Activated T-cell treated with anti-CD3 and anti-CD28 coated beads for 4 hours (primary cell): ENCODE results near the gene YEATS2.

Experiments used
- DNase-seq: peaks from one replicate; pipeline ENCODE4 v3.0.0-alpha.2; 2020

The YEATS2 gene

GRCh38 chr3:183815951-183816475 lies 118.4 kb downstream of the YEATS2 start:
- DNase-seq: no peak

DNA sequence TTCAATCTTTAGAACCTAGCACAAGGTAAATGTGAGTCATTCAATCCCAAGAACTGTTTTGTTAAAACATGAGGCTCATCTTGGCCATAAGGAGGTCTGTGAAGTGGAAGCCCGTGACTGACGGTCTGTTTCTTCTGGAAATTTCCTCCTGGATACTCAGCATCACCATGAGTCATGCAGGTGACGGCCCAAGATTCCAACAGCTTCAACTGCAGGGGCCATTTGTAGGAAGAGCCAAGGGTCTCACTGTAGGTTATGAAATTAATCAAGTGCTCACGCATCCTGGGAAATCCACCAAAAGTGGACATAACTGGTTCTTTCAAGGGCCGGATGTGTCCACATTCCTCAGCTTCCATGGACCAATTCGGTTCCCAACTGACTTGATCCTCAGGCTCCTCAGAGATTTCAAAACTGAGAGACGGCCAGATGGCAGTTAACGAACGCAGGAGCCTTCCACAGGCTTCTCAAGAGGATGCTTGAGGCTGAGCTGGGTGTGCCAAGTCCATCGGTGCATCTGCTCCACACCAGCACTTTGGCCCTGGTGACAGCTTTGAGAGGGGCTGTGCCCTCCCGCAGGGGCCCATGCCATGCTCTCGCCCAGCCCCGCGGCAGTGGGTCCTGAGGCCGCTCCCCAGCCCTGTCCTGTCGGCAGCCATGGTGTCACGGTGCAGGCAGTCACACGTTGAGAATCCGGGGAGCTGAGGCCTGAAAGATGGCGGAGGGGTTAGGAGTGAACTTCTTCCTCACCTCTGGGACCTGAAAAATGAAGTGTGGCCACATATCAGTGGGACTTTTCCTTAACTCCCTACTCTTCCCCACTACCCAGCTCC lies 119.3 kb downstream of the YEATS2 start:
- DNase-seq: no peak

GRCh38 chr3:183817639-183818038 lies 120.0 kb downstream of the YEATS2 start:
- no peak for DNase-seq

GRCh38 chr3:183818041-183818620 lies 120.5 kb downstream of the YEATS2 start:
- DNase-seq: no peak

DNA sequence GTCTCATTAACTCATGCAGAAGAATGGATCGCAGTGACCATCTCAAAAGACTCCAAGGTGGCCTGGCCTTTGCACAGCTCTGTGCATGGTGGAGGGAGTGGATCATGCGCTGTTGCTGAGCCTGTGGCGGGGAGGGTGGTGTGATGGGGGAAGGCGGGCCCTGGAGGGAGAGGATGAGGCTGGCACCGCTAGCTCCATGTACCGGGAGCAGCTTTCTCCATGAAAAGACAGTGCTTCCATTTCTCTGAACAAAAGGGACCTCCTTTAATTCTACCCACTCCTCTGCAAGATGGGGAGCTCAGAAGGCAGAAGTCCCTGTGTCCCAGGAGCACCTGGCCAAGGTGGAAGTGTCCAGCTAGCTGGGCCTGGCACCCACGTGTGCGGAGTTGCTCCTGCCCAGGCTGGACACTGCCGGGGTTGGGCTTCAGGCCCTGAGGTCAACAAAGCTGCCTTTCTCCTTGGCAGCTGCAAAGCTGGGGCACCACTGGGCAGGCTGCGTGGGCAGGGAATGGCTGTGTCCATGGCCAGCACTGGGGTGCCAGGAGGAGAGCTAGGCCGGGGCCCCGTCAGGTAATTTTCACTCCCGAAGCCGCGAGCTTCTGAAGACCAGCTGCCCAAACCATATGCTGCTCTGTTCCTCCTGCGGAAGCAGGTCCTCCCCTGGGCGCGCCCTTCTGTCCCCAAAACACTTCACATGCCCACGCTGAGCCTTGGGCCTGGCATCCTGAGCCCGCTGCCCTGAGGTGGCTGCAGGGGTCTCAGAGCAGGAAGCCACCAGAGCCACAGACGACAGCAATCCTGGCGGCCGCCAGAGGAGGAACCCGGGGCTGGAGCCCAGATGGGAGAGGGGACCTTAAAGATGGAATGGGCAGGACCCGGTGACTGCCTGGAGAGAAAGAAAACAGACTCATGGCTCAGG lies 121.4 kb downstream of the YEATS2 start:
- DNase-seq: no peak

GRCh38 chr3:183819831-183820230 lies 122.2 kb downstream of the YEATS2 start:
- no peak for DNase-seq

DNA sequence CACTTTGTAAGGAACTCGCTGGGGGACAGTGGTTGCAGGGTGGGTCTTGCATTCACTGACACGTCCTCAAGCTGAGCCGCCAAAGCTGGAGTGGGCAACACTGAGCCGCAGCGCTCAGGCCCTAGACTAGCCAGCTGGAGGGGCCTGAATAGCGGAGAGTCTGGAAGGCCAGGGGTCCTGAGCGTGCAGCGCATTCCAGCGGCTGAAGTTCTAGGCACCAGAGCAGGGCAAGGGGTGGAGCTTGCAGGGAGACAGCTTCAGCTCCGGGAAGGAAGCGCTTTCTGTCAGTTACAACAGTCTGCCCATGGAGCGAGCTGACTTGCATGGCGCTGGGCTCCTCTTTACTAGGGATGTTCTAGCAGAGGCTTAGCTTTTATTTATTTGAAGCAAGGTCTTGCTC lies 125.0 kb downstream of the YEATS2 start:
- no peak for DNase-seq

DNA sequence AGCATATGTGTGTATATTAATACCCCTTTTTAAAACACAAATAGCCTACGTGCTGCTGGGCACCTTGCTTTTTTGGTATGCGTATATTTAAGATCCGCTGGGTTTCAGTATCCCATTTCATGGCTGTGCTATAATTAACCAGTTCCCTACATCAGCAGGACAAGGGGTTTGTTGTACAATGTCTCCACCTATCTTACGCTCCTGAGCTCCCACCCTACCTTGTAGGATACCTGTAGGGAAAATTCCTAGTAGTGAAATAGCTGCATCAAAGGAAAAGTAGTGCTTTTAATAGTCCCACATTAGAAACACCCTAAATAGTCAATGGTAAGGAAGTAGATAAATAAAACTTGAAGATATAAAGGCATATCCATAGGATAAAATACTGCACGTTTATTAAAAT lies 126.4 kb downstream of the YEATS2 start:
- no peak for DNase-seq

GRCh38 chr3:183824761-183825455 lies 127.3 kb downstream of the YEATS2 start:
- no peak for DNase-seq

- peak; percentile 41 for DNase-seq
Observed at GRCh38 chr3:183825456-183826161, 128.0 kb downstream of the YEATS2 start, which contains the start of gene MAP6D1. MAP6D1 (minus strand) TSS chr3:183825577; CDS start chr3:183825547, 30 bp downstream.

GRCh38 chr3:183826448-183827250 lies 129.1 kb downstream of the YEATS2 start:
- DNase-seq: no peak

DNA sequence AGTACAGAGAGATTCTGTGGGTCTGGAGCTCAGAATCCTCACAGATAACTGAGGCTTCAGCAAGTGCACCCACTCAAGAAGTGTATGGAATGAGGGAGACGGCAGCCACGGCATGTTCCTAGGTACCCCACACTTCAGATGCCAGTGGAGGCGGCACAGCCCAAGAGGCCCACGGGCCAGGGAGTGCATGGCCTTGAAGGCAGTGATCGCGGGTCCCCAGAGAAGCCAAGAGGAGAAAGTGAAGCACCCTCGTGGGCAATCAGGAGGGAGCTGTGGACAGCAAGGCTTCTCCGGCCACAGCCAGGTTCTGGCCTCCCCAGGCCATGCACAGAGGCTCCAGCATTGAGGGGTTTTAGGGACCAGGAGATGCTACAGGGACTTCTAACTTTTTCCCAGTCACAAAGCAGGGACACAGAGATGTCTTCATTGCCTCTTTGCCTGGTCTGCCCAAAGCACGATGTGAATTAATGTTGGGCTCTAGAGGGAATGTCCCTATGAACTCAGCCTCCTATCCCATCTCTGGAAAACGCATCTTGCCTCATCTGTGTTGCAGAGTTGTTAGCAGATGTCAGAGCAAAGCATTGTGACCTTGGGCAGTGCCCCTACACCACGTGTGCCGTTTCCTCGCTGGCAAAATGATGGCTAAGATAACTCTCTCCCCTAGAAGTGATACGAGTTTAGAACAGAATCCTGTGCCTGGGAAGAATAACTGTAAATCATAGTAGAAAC lies 130.4 kb downstream of the YEATS2 start:
- DNase-seq: no peak

DNA sequence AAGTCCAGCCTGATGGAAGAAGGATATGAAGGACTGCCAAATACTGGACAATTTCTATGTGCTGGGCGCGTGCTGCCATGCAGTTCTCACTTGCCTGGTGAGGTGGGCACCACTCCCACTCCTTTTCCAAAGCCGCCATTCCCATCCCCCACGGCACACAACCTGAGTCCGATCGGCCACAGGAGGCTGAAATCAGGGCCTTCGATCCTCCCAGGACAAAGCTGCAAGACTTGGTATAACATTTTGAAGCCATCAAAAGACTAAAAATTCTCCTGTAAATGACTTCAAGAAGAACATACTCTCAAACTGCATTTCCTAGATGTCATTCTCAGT lies 130.9 kb downstream of the YEATS2 start:
- no peak for DNase-seq

DNA sequence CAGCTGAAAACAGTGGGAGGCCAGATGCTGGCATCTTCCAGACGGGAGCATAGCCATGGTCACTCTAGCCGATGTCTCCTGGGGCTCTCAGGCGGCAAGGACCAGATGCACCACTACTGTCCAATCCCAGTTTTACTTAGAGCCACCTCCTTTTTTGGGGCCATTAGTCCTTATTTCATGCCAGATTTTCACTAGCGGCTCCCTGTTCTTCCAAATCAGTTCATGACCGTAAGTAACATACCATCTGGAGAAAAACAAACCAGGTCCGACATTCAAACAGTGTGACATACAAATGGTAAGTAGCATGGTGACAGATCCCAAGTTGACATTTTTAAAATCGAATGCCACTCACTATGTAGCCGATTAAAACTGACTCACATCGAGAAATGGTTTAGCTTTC lies 131.9 kb downstream of the YEATS2 start:
- no peak for DNase-seq

- no peak for DNase-seq
Observed at GRCh38 chr3:183830187-183830586, 132.6 kb downstream of the YEATS2 start.

GRCh38 chr3:183833516-183833915 lies 135.9 kb downstream of the YEATS2 start:
- DNase-seq: no peak

GRCh38 chr3:183837390-183837789 lies 139.8 kb downstream of the YEATS2 start:
- no peak for DNase-seq

DNA sequence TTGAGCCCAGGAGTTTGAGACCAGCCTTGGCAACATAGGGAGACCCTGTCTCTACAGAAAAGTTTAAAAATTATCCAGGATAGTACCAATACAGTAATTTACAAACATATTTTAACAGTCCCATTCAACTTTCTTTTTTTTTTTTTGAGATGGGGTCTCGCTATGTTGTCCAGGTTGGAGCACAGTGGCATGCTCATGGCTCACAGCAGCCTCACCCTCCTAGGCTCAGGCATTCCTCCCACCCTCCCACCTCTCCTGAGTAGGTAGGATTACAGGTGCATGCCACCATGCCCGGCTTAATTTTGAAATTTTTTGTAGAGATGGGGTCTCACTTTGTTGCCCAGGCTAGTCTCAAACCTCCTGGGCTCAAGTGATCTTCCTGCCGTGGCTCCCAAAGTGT lies 140.3 kb downstream of the YEATS2 start:
- no peak for DNase-seq

- DNase-seq: no peak
Observed at GRCh38 chr3:183839751-183840150, 142.2 kb downstream of the YEATS2 start.

DNA sequence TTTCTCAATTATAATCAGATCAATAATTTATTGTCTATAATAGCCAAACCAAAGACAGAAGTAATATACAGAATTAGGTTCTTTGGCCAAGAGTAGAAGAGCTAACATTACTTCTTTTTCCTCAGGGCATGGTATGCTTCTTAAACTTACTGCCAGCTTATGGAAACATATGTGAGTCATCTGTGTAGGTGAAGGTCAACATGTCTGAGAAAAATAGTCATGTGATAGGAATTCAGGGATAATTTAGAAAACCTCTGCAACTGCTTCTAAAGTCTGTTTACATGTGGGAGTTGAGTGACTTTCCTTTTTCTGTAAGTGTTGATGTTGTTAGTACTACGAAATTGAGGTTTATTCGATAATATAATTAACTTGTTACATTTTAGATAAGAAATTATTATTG lies 147.0 kb downstream of the YEATS2 start:
- no peak for DNase-seq
